Urothelium cell line (cell line): Measurements from ENCODE around the gene CEP126.

Source experiments
- DNase-seq: peaks from one replicate; pipeline ENCODE4 v3.0.0; 2011; ENCODE audit warnings: low spot score, mixed read lengths
- FAIRE-seq: peaks from 2 replicates; lab custom pipeline; 2011; peaks lifted over from hg19 to GRCh38; lab: Jason Lieb, UNC

CEP126 gene

GRCh38 chr11:102006835-102007566 is 92.2 kb downstream of the CEP126 start:
- FAIRE-seq (no peak), DNase-seq (no peak)

GRCh38 chr11:102007567-102008437 is 93.0 kb downstream of the CEP126 start:
- FAIRE-seq: peak; percentile 87
- peak; percentile 20 for DNase-seq

GRCh38 chr11:102010776-102011494 is 96.1 kb downstream of the CEP126 start:
- FAIRE-seq (no peak), DNase-seq (peak; percentile 95)

GRCh38 chr11:102012946-102013345 is 98.1 kb downstream of the CEP126 start:
- FAIRE-seq: no peak
- DNase-seq: no peak

- no peak for FAIRE-seq
- no peak for DNase-seq
Observed at GRCh38 chr11:102014756-102015155, 99.9 kb downstream of the CEP126 start.

- DNase-seq (no peak), FAIRE-seq (no peak)
Observed at GRCh38 chr11:102017026-102017425, 102.2 kb downstream of the CEP126 start.

- no peak for FAIRE-seq
- DNase-seq: no peak
Observed at GRCh38 chr11:102026217-102026616, 111.4 kb downstream of the CEP126 start.

GRCh38 chr11:102026959-102027358 is 112.1 kb downstream of the CEP126 start:
- no peak for DNase-seq
- no peak for FAIRE-seq

- DNase-seq: no peak
- no peak for FAIRE-seq
Observed at GRCh38 chr11:102036757-102037156, 121.9 kb downstream of the CEP126 start.

GRCh38 chr11:102046841-102047240 is 132.0 kb downstream of the CEP126 start:
- DNase-seq (no peak), FAIRE-seq (no peak)

- DNase-seq: peak; percentile 89
- no peak for FAIRE-seq
Observed at GRCh38 chr11:102047305-102047924, 132.6 kb downstream of the CEP126 start, which contains the start of gene CFAP300. TSS of gene CFAP300 (plus strand) at chr11:102047437. CDS start at chr11:102047471, 34 bp downstream.
